ENCODE measurements around the gene MEF2C. TPM values are rescaled to one million over a fixed set of nuclear protein-coding genes. Genes with fewer than 3 reads are reported as not detected.

Gene MEF2C
- total RNA-seq, 2 donors from 2014 or later: 36.1 to 57.5 TPM

DNA sequence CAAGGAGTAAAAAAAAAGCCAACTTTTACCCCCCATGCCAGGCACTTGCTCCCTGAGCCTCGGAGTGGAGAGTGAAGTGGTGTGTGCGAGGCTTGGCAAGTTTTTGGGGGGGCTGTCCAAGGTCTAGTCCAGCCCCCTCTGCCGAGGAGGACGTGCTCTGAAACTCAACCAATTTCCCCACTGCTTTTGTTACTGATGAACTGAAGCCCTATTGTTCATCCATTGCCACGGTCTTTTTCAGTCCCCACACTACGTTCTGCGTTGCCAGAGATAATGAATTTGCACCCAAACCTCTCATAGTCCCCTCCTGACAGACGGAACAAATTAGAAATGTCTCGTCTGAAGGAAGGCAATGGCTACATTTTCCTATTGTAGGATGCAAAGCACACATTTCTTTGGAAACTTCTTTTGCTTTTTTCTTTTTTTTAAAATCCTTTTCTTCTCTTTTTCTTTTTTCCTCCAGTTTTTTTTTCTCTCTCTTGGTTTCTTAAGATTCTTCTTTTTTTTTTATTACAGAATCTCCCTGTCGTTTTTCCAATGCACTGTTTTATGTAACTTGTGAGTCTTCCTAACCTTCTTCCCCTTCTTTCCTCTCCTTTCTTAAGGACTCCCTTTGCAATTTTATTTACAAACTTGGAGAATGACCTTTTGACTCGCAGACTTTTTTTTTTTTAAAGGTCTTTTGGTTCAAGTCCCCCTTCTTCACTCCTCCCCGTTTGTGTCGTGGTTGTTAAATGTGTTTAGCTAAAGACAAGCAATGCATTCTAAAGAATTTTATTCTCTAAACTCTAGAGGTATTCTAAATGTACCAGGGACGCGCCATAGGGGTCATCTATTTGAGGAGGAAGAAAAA lies 209.5 kb downstream of the MEF2C start:
- no peak overlapping the region for H3K27ac ChIP-seq

DNA sequence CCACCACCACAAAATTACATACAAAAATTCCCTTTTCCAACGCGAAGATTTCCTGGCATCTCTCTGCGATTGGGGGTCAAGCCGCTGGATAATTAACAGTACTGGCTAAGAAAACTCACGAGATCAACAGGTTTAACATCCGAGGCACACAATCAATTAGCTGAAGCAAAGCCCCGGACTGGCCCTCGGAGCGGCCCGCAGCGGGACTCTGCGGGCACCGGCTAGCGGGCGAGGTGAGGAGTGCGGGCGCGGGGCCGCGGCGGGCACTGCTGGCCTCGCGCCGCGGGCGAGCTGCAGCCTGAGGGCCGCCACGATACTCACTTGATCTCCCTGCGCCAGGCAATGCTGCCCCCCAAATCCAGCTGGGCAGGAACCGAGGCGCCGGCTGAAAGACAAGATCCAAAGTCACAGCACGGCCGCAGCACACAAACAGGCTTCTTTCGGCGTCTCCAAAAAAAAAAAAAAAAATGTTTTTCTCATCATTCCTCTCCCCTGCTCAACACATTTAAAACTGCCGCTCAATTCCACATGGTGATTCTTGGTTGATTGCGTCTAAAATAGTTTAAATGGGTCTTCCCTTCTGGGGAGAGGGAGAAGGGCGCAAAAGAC lies 210.2 kb downstream of the MEF2C start:
- TF ChIP-seq, protein P1, sequence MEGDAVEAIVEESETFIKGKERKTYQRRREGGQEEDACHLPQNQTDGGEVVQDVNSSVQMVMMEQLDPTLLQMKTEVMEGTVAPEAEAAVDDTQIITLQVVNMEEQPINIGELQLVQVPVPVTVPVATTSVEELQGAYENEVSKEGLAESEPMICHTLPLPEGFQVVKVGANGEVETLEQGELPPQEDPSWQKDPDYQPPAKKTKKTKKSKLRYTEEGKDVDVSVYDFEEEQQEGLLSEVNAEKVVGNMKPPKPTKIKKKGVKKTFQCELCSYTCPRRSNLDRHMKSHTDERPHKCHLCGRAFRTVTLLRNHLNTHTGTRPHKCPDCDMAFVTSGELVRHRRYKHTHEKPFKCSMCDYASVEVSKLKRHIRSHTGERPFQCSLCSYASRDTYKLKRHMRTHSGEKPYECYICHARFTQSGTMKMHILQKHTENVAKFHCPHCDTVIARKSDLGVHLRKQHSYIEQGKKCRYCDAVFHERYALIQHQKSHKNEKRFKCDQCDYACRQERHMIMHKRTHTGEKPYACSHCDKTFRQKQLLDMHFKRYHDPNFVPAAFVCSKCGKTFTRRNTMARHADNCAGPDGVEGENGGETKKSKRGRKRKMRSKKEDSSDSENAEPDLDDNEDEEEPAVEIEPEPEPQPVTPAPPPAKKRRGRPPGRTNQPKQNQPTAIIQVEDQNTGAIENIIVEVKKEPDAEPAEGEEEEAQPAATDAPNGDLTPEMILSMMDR (IDR thresholded peaks at IDR 0.05): no peak
- H3K4me1 ChIP-seq: peaks cover 0 to 25% of the 10 kb centered on the region in 2 donors
- H3K4me3 ChIP-seq: no peak overlapping the region
- DNase-seq (ENCODE audit: low spot score): no peak
- no peak overlapping the region for H3K27ac ChIP-seq
- no peaks in the 10 kb centered on the region for H3K36me3 ChIP-seq
- no peaks in the 10 kb centered on the region for H3K9me3 ChIP-seq
- peaks cover 34 to 70% of the 10 kb centered on the region in 2 donors for H3K27me3 ChIP-seq

More for the DNA sequence above, 209.5 kb downstream of the MEF2C start:
- DNase-seq (ENCODE audit: low spot score): no peak
- H3K27me3 ChIP-seq: peaks cover 30 to 70% of the 10 kb centered on the region in 2 donors
- TF ChIP-seq, protein P1 (IDR thresholded peaks at IDR 0.05): no peak
- no peaks in the 10 kb centered on the region for H3K36me3 ChIP-seq
- no peaks in the 10 kb centered on the region for H3K9me3 ChIP-seq
- H3K4me1 ChIP-seq: peaks cover 0 to 25% of the 10 kb centered on the region in 2 donors
- H3K4me3 ChIP-seq: peak overlapping the region in 1 of 2 donors; percentile 46

DNA sequence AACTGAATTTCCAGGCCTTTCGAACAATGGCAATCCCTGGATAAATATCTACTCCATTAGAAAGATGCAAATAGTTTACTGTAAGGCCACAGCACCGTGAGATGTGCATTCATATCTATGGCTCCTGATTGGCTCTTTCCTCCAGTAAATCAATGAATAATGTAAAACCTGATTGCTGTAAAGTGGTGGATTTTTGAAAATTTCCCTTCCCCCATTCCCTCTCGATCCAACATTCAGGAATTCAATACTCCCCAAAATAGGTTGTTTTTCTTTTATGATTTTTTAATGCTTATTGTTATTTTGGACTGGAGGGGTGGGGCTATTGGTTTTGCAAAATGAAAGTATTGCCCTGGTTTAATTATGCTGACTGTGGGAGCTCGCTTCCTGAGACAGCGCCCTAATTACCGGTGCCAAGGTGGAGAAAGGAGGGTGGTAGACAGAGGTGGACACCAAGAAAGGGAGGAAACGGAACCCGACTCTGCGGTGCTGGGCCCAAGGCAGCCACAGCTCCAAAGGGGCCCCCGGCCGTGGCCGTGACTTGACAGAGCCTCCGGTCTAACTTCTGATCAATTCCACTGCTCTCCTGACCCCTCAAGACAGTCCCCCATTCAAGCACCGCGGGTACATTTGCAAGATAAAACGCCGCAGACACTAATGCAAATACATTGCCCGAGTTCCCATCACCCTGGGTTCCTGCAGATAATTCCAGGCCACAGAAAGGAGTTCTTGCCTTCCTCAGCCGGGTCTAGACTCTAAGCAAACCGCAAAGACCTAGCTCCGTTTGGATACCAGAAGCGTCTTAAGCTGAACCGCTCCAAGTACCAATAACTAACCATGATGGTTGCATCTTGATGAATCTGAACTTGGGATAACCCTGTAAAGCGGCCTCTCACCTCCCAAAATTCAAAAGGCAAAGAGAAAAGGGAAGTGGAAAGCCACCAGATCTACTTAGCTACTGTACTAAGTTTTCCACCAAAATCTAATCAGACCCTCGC lies 211.2 kb downstream of the MEF2C start:
- H3K4me3 ChIP-seq: no peak overlapping the region
- peaks cover 0 to 31% of the 10 kb centered on the region in 2 donors for H3K4me1 ChIP-seq
- no peaks in the 10 kb centered on the region for H3K36me3 ChIP-seq
- no peaks in the 10 kb centered on the region for H3K9me3 ChIP-seq
- no peak for DNase-seq (ENCODE audit: low spot score)
- no peak overlapping the region for H3K27ac ChIP-seq
- TF ChIP-seq, protein P1 (IDR thresholded peaks at IDR 0.05): no peak
- H3K27me3 ChIP-seq: peaks cover 34 to 70% of the 10 kb centered on the region in 2 donors

DNA sequence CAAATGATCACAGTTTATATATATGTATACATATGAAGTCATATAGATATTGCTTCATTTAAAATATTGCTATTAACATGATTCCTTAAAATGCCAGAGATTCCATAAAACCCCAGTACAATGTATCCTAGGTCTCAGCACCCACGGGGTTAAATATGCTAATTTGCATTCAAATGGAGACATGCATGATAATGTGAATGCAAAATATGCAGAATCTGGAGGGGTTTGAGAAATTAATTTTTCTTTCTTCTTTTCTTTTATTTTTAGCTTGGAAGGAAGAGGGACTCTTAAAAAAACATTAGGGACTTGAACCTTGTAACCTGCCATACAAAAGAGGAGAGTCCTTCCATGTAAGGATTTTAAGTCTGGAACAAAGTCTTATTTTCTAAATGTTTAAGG lies 211.9 kb downstream of the MEF2C start:
- Histone ChIP-seq H3K36me3 (no peaks in the 10 kb centered on the region), H3K4me3 (no peak overlapping the region), H3K9me3 (no peaks in the 10 kb centered on the region), H3K4me1 (peaks cover 0 to 34% of the 10 kb centered on the region in 2 donors), H3K27ac (no peak overlapping the region), H3K27me3 (peaks cover 33 to 71% of the 10 kb centered on the region in 2 donors)
- TF ChIP-seq, protein P1 (IDR thresholded peaks at IDR 0.05): no peak
- DNase-seq (ENCODE audit: low spot score): no peak

DNA sequence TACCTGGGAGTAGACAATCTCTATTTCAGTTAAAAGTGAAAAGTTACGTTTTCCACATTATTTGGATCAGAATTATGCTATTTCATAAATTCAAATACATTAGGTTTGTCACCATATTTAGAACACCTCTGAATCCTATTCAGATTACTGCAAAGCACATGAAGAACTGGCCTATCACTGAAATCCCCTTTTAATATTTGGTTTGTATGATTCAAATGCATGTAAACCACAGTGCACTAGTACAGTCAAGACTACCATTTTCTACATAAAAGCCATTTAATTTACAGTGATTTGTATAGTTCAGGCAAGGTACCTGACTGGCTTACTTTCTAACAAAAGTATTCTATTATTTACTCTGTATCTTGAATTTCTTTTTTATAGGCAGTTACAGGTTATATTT lies 212.5 kb downstream of the MEF2C start:
- H3K9me3 ChIP-seq: no peaks in the 10 kb centered on the region
- TF ChIP-seq, protein P1 (IDR thresholded peaks at IDR 0.05): no peak
- peaks cover 39 to 78% of the 10 kb centered on the region in 2 donors for H3K27me3 ChIP-seq
- DNase-seq (ENCODE audit: low spot score): no peak
- H3K4me1 ChIP-seq: peaks cover 0 to 28% of the 10 kb centered on the region in 2 donors
- H3K27ac ChIP-seq: no peak overlapping the region
- no peak overlapping the region for H3K4me3 ChIP-seq
- no peaks in the 10 kb centered on the region for H3K36me3 ChIP-seq

All from right atrium auricular region (tissue), 2 donors.